Stimulated activated CD4-positive, alpha-beta T cell treated with anti-CD3 and anti-CD28 coated beads, Interleukin-2, amount 100 ng/mL, for 4 hours (primary cell): ENCODE data around the gene SOX2.

Experiments
- DNase-seq: peaks from one replicate; pipeline ENCODE4 v3.0.0-alpha.2; 2020; ENCODE audit warnings: low read depth

Gene SOX2

GRCh38 chr3:181704421-181705085 lies 7.2 kb upstream of the SOX2 start:
- DNase-seq: no peak

- no peak for DNase-seq
Observed at GRCh38 chr3:181705086-181705480, 6.6 kb upstream of the SOX2 start.

- no peak for DNase-seq
Observed at GRCh38 chr3:181707980-181708379, 3.7 kb upstream of the SOX2 start.

DNA sequence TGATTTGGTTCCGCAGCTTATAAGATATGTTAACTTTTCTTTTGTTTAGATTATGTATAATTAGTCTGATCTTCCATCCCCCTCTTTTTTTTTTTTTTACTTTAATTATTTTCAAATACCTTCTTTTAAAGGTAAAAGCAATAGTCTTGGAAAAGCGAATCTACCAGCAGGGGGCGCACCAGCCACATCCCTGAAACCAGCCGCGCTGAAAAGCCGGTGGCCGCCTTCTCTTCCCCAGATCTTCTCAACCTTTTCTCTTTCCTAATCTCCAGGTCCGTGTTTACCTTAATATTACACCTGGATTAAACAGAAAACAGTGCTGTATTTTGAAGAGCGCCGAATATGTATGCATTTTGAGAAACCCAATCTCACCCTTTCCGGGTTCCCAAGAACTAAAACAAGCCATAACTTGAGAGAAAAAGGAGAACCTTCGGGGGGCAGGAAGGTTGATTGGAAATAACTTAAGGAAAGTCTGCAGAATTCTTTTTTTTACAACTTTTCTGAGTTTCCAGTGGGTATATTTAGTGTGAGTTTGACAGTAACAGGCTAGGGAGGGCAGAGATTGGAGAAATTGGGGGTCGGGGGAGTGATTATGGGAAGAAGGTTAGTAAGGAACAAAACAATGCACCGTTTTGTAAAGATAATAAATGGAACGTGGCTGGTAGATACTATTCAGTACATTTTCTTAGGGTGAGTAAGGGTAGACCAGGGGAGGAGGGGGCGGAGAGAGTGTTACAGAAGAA lies 2.0 kb upstream of the SOX2 start:
- peak; percentile 24 for DNase-seq

DNA sequence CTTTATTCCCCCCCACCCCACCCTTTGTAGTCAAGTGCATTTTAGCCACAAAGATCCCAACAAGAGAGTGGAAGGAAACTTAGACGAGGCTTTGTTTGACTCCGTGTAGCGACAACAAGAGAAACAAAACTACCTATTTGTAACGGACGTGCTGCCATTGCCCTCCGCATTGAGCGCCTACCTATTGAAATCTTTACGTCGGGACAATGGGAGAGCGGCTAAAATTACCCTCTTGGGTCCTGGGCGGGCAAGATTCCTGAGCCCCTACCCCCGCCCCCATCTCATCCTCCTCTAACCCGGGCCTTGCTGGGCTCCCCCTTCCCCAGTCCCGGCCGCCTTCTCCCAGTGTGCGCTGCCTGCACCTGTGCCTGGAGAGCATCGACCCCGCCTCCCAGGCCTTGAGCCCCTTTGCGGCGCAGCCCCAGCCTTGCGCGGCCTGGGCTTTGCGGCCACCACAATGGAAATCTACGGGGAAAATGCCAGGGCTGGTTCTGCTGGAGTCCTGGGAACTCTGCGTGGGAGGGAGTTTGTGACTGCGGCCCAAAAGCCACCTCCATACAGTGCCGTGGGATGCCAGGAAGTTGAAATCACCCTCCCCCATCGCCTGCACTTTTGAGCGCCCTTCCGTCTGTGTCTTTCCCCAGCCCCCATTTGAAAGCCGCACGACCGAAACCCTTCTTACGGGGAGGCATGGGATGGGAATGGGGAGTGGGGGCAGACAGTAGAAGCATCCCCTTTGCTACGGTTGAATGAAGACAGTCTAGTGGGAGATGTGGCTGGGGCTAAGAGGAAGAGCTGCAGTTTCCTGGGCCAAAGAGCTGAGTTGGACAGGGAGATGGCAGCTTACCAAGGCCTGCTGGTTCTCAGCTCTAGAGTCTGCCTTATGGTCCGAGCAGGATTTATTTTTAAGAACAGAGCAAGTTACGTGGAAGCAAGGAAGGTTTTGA lies 1.1 kb upstream of the SOX2 start:
- DNase-seq: no peak

DNA sequence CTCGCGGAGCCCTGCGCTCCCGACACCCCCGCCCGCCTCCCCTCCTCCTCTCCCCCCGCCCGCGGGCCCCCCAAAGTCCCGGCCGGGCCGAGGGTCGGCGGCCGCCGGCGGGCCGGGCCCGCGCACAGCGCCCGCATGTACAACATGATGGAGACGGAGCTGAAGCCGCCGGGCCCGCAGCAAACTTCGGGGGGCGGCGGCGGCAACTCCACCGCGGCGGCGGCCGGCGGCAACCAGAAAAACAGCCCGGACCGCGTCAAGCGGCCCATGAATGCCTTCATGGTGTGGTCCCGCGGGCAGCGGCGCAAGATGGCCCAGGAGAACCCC lies 464 bp downstream of the SOX2 start:
- no peak for DNase-seq

GRCh38 chr3:181712553-181713279 lies 991 bp downstream of the SOX2 start:
- DNase-seq: no peak

DNA sequence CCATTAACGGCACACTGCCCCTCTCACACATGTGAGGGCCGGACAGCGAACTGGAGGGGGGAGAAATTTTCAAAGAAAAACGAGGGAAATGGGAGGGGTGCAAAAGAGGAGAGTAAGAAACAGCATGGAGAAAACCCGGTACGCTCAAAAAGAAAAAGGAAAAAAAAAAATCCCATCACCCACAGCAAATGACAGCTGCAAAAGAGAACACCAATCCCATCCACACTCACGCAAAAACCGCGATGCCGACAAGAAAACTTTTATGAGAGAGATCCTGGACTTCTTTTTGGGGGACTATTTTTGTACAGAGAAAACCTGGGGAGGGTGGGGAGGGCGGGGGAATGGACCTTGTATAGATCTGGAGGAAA lies 1.5 kb downstream of the SOX2 start:
- DNase-seq: no peak

- DNase-seq: no peak
Observed at GRCh38 chr3:181713676-181714612, 2.2 kb downstream of the SOX2 start.

GRCh38 chr3:181715571-181716340 lies 4.0 kb downstream of the SOX2 start:
- DNase-seq: no peak

DNA sequence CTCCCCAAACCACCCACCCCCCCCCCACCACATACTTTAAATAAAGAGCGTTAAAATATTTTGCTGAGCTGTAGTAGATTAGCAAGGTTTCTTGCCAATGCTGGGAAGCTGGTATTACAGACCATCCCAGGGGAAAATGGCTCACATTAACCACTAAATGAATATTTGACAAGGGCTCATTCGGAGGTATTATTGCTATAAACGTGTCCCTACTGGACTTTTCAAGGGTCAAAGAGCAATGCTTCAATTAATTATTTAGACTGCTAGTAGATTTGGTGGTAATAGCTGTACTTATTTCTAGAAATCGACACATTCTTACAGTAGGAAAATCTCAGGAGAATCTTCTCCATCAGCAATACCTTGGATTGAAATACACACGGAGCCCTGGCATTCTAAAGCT lies 5.2 kb downstream of the SOX2 start:
- no peak for DNase-seq

DNA sequence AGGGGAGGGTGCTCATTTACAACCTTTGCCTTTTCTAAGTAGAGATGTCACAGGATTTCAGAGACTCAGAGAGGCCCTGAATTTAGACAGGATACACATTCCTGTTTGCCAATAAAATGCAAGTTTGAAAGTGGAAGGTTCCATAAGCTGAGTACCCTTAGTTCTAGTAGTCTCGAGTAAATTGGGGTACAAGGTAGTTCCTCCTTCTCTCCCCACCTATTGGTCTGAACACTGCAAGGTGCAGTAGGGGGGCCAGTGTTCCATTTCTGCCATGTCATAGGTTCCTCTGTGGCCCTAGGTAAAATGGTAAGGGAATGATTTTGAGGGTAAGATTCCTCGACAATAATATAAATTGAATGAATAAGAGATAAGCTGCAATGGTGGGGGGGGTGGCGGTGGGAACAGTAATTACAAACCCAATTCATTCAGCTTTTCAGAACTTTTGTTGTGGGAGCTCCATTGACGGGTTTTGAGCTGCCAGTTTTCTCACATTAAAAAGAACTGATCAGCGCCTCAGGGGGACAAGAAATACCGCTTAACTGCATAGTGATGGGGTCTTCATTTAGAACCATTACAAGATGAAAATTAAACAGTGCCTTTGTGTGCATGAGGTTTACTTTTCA lies 5.9 kb downstream of the SOX2 start:
- DNase-seq: no peak

DNA sequence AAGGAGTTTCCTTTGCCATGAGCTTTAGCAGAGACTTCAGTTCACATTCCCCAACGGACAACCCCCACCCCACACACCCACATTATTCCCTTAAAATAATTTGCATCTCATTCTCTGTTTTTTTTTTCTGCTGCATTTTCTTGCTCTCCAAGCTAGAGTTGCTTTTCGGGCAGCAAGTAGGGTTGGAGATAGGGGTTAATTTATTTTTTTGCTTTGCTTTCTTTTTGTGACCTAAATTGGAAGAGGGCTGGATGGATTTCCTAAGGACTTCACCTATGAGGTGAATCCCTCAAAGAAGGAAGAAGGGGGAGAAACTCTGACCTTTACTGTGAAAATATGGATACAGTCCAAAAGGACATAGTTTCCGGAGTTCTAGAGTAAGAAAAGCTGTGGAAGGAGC lies 6.6 kb downstream of the SOX2 start:
- DNase-seq: no peak

DNA sequence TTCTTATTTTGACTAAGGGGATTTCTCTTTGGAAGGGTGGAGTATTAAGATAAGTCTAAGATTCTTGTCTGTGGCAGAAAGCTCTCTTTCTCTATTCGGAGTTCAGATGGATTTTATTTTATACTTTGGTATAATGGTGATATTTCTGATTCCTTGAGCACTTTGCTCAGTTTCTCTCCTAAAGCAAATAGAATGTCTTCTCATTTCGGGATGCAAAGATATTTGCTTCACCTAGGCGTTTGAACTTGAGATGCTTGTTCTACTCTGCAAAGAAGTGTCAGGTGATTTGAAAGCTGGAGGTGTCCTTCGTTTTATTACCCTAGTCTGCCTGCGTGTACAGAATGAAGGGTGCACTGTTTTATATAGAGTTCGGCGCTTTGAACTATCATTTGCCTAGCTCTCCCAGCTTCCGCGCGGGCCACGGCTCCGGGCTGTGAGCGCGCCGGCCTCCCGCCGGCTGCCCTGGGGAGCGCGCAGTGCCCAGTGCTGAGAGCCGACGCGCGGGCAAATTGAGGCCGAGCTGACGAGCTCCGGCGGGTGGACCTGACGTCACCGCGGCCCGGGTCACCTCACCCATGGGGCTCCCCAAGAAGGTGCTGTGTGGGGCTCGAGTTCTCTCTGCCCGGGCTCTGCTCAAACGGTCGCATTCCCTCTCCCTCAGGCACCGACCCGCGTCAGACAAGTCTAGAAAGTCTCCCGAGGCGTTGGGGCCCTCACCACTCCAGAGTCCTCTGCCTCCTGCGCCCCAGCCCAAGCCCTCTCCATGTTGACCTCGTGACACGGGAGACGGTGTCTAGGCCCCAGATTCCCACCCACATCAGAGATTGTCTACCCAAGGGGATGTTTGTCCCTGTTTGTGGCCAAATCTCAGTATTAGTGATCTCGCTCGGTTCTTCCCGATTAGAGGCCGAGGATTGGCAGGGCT lies 7.5 kb downstream of the SOX2 start:
- no peak for DNase-seq

DNA sequence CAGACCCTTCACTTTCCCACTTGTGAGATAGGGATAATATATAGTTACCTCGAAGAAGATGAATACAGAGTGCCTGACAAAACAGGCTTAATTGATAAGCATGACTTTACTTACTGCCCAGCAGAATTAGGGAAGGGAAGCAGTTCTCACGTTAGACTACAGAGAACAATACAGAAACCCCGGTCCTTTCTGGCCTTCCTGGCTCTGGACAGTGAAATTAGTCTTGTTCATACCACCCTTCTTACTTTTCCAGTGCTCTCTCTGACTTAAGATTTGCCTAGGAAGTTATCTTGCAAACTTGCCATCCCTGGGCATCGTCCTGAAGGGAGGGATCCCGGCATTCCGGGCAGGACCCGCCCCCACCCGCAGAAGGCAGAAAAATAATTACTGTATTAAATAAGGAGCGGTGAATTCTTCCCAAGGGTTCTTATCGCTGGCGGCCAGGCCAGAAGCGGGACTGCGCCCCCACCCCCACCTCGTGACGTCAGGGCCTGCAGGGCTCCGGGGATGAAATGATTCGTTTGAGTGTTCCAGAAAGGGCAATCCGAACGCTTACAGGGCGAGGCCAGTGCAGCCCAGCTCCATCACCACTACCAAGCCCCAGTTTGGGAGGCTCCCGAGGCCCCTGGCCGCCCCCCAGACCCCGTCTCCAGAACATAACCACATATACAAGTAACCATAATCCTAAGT lies 8.4 kb downstream of the SOX2 start:
- DNase-seq: no peak

DNA sequence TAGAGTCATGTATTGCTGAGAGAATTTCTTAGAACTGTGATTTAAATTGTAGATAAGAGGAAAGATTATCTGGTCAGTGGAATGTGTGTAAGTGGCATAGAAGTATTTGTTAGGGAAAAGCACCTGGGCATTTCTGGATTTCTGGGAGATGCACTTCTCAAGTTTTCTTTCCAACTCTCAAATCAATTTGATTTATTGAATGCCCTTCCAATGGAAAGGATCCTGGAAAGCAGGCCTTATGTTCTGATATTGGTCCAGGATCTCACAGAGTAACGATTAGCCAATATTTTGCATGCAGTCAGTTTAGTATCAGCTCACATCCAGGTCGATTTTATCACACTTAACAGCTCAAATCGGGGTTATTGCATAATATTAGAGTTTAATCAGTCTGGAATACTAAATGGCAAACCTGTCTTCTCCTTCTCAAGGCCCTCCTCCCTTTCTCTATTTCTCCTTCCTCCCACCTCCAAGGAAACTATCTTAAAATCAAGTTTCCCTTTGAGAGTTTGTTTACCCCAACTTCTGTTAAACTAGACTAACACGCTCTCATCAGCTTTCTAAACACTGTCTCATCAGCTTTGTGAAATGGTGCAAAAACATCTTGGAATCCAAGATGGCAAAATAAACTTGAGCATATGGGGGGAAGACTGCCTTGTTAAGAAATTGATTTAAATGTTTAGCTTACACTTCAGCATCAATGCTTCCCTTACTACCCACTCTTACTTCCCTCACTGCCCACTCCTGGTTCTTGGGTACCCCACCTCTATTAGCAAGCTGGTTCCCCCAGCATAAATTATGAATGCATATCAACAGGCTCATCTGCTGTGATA lies 9.5 kb downstream of the SOX2 start:
- no peak for DNase-seq

GRCh38 chr3:181722156-181722555 lies 10.4 kb downstream of the SOX2 start:
- no peak for DNase-seq
